H1 (cell line): ENCODE results near the gene BHLHE23. TPM values are rescaled to one million over a fixed set of nuclear protein-coding genes. Genes with fewer than 3 reads are reported as not detected.

Source experiments
- CTCF ChIA-PET: fragments of 300-600 bp; sonication (Branson Sonifier 250); formaldehyde crosslinking; loops from one replicate; lab custom pipeline; 2021; ENCODE audit not compliant: partially characterized antibody; lab: Charles Lee
- POLR2A ChIA-PET: fragments of 300-600 bp; sonication (Branson Sonifier 250); formaldehyde crosslinking; loops from one replicate; lab custom pipeline; 2021; ENCODE audit warnings: inconsistent platforms; ENCODE audit not compliant: partially characterized antibody; lab: Charles Lee
- DNase-seq, 2 experiments: peaks; one replicate each; pipeline versions ENCODE4 v3.0.0 to v3.0.0-alpha.2; 2010 to 2022; ENCODE audit warnings: low spot score in 2 of 2, low read depth in 1 of 2, mixed read lengths in 1 of 2
- FAIRE-seq: peaks from 2 replicates; lab custom pipeline; 2011; peaks lifted over from hg19 to GRCh38; lab: Jason Lieb, UNC
- H2AFZ ChIP-seq: 2 replicates; pipeline ENCODE4 v1.8.1; 2012; ENCODE audit warnings: low read length, inconsistent platforms
- H2AK5ac ChIP-seq: 2 replicates; pipeline ENCODE4 v1.6.1; 2013; ENCODE audit warnings: low read depth, low read length
- H2BK120ac ChIP-seq: replicated peaks from 2 replicates; pipeline ENCODE3; 2013; ENCODE audit warnings: low read depth, low read length, inconsistent platforms
- H2BK12ac ChIP-seq: 2 replicates; pipeline ENCODE4 v1.6.1; 2013; ENCODE audit warnings: low read depth, low read length
- H2BK15ac ChIP-seq: 2 replicates; pipeline ENCODE4 v1.6.1; 2013; ENCODE audit warnings: low read length
- H2BK20ac ChIP-seq: 2 replicates; pipeline ENCODE4 v1.6.1; 2013; ENCODE audit warnings: low read length
- H2BK5ac ChIP-seq: 2 replicates; pipeline ENCODE4 v1.6.1; 2013; ENCODE audit warnings: low read depth, low read length
- H3K14ac ChIP-seq: 2 replicates; pipeline ENCODE4 v1.6.1; 2013; ENCODE audit warnings: inconsistent platforms; ENCODE audit not compliant: insufficient read length
- H3K18ac ChIP-seq: 2 replicates; pipeline ENCODE4 v1.6.1; 2013; ENCODE audit warnings: low read length; ENCODE audit errors: extremely low read depth
- H3K23ac ChIP-seq: 2 replicates; pipeline ENCODE4 v1.6.1; 2013; ENCODE audit warnings: inconsistent platforms; ENCODE audit not compliant: insufficient read length
- H3K23me2 ChIP-seq: 2 replicates; pipeline ENCODE4 v1.6.1; 2013; ENCODE audit warnings: low read depth, low read length
- H3K27ac ChIP-seq: 2 replicates; pipeline ENCODE4 v1.6.1; 2011; ENCODE audit warnings: low read depth, low read length, inconsistent platforms
- H3K27me3 ChIP-seq, 4 experiments: replicated peaks in 1 of 4; 1 replicate in 1 of 4; 2 replicates in 3 of 4; pipeline versions ENCODE4 v1.6.1 to v1.8.1; 2011 to 2013; ENCODE audit warnings: low read length in 3 of 4, mild to moderate bottlenecking in 3 of 4, inconsistent platforms in 2 of 4, mixed read lengths in 2 of 4, moderate library complexity in 1 of 4; ENCODE audit not compliant: control insufficient read depth in 3 of 4, insufficient read depth in 3 of 4; ENCODE audit errors: extremely low read depth in 1 of 4
- H3K36me3 ChIP-seq, 4 experiments: 2 replicates each; pipeline versions ENCODE4 v1.6.1 to v1.8.1; 2011 to 2013; ENCODE audit warnings: mild to moderate bottlenecking in 4 of 4, low read length in 3 of 4, moderate library complexity in 2 of 4, control low read depth in 1 of 4, inconsistent platforms in 1 of 4; ENCODE audit not compliant: insufficient read depth in 4 of 4, control insufficient read depth in 2 of 4
- H3K4ac ChIP-seq: replicated peaks from 2 replicates; pipeline ENCODE3; 2013; ENCODE audit warnings: low read length, low read depth, mixed read lengths, inconsistent platforms; ENCODE audit not compliant: insufficient read length
- H3K4me1 ChIP-seq, 4 experiments: replicated peaks in 1 of 4; 1 replicate in 1 of 4; 2 replicates in 3 of 4; pipeline versions ENCODE4 v1.6.1 to v1.8.1; 2011 to 2013; ENCODE audit warnings: low read length in 3 of 4, inconsistent platforms in 2 of 4, mixed read lengths in 1 of 4; ENCODE audit not compliant: insufficient read depth in 4 of 4, control insufficient read depth in 3 of 4
- H3K4me2 ChIP-seq, 2 experiments: 2 replicates each; pipeline versions ENCODE4 v1.6.1 to v1.8.1; 2011 to 2013; ENCODE audit warnings: low read depth in 2 of 2, low read length in 2 of 2, control low read depth in 1 of 2, inconsistent platforms in 1 of 2, mild to moderate bottlenecking in 1 of 2; ENCODE audit not compliant: insufficient read depth in 1 of 2
- H3K4me3 ChIP-seq, 4 experiments: fragments of 200-600, 300-600 bp in 1 of 4; sonication (generic), shearing (Covaris generic), sonication (Bioruptor Twin) in 1 of 4; 2 replicates each; pipeline versions ENCODE4 v1.5.1 to v1.8.1; 2011 to 2016; ENCODE audit warnings: low read length in 4 of 4, low read depth in 3 of 4, control low read depth in 2 of 4, inconsistent platforms in 2 of 4, mild to moderate bottlenecking in 2 of 4, mixed read lengths in 1 of 4, moderate library complexity in 1 of 4; ENCODE audit not compliant: insufficient read depth in 2 of 4; ENCODE audit errors: extremely low read depth in 1 of 4
- H3K56ac ChIP-seq: replicated peaks from 2 replicates; pipeline ENCODE3; 2013; ENCODE audit warnings: low read depth, mild to moderate bottlenecking, mixed read lengths, low read length, inconsistent platforms; ENCODE audit not compliant: insufficient read length
- H3K79me1 ChIP-seq: 2 replicates; pipeline ENCODE4 v1.6.1; 2013; ENCODE audit warnings: low read depth, low read length, control low read depth
- H3K79me2 ChIP-seq, 2 experiments: 2 replicates each; pipeline versions ENCODE4 v1.6.1 to v1.8.1; 2012 to 2013; ENCODE audit warnings: low read length in 2 of 2, mild to moderate bottlenecking in 2 of 2, inconsistent platforms in 1 of 2; ENCODE audit not compliant: insufficient read depth in 2 of 2, control insufficient read depth in 1 of 2
- H3K9ac ChIP-seq, 4 experiments: replicated peaks in 1 of 4; 1 replicate in 1 of 4; 2 replicates in 3 of 4; pipeline versions ENCODE4 v1.6.1 to v1.8.1; 2011 to 2013; ENCODE audit warnings: low read depth in 3 of 4, low read length in 3 of 4, control low read depth in 2 of 4, mild to moderate bottlenecking in 2 of 4, moderate library complexity in 2 of 4, inconsistent platforms in 1 of 4; ENCODE audit errors: extremely low read depth in 1 of 4
- H3K9me3 ChIP-seq, 2 experiments: 2 replicates each; pipeline versions ENCODE4 v1.6.1 to v1.8.1; 2012 to 2013; ENCODE audit warnings: mild to moderate bottlenecking in 2 of 2, moderate library complexity in 2 of 2, control low read depth in 1 of 2, inconsistent platforms in 1 of 2, low read depth in 1 of 2, low read length in 1 of 2, mixed read lengths in 1 of 2; ENCODE audit not compliant: insufficient read depth in 2 of 2
- H4K20me1 ChIP-seq, 2 experiments: replicated peaks in 1 of 2; 2 replicates each; pipeline versions ENCODE3 to v1.8.1; 2011 to 2013; ENCODE audit warnings: inconsistent platforms in 2 of 2, low read length in 2 of 2, mild to moderate bottlenecking in 1 of 2; ENCODE audit not compliant: insufficient read depth in 2 of 2, control insufficient read depth in 1 of 2
- H4K5ac ChIP-seq: 2 replicates; pipeline ENCODE4 v1.6.1; 2013; ENCODE audit warnings: low read length, low read depth, mixed read lengths, inconsistent platforms; ENCODE audit not compliant: insufficient read length
- H4K8ac ChIP-seq: 2 replicates; pipeline ENCODE4 v1.8.0; 2013; ENCODE audit warnings: mild to moderate bottlenecking, moderate library complexity, low read length, inconsistent platforms; ENCODE audit not compliant: insufficient read depth; ENCODE audit errors: extremely low read depth
- H4K91ac ChIP-seq: replicated peaks from 2 replicates; pipeline ENCODE3; 2013; ENCODE audit warnings: low read length, mixed read lengths, inconsistent platforms; ENCODE audit not compliant: insufficient read length
- ATF3 ChIP-seq: IDR thresholded peaks from 2 replicates; pipeline ENCODE4 v1.6.1; 2011; ENCODE audit warnings: low read depth, mild to moderate bottlenecking, low read length; ENCODE audit not compliant: insufficient read depth
- BCL11A ChIP-seq, 2 experiments: IDR thresholded peaks; one replicate each; pipeline ENCODE4 v1.6.1; 2011; ENCODE audit warnings: low read depth in 2 of 2, low read length in 2 of 2, mild to moderate bottlenecking in 2 of 2
- CEBPB ChIP-seq: IDR thresholded peaks from 2 replicates; pipeline ENCODE4 v1.6.1; 2012; ENCODE audit warnings: low read depth, low read length
- CHD1 ChIP-seq: IDR thresholded peaks from 2 replicates; pipeline ENCODE4 v1.6.1; 2012; ENCODE audit warnings: low read depth, low read length, improper control_type of control experiment
- CTCF ChIP-seq, 3 experiments: IDR thresholded peaks; 1 replicate in 2 of 3; 2 replicates in 1 of 3; pipeline versions ENCODE4 v1.5.1 to v1.6.1; 2011; ENCODE audit warnings: low read length in 3 of 3, mild to moderate bottlenecking in 3 of 3, inconsistent platforms in 2 of 3, low read depth in 1 of 3, moderate library complexity in 1 of 3; ENCODE audit not compliant: insufficient read depth in 1 of 3; ENCODE audit errors: control extremely low read depth in 1 of 3
- KDM5A ChIP-seq: fragments of 200-600 bp; IDR thresholded peaks from 2 replicates; pipeline ENCODE4 v1.7.1; 2012; ENCODE audit warnings: mild to moderate bottlenecking, low read length, inconsistent platforms, mixed read lengths
- MAFK ChIP-seq: IDR thresholded peaks from 2 replicates; pipeline ENCODE4 v1.6.1; 2012; ENCODE audit warnings: low read depth, mild to moderate bottlenecking, improper control_type of control experiment, low read length
- POLR2AphosphoS5 ChIP-seq: IDR thresholded peaks from 2 replicates; pipeline ENCODE4 v1.6.1; 2011; ENCODE audit warnings: low read depth, low read length
- RXRA ChIP-seq: IDR thresholded peaks from 2 replicates; pipeline ENCODE4 v1.6.1; 2011; ENCODE audit warnings: low read depth, mild to moderate bottlenecking, low read length, moderate library complexity; ENCODE audit not compliant: insufficient read depth
- SP2 ChIP-seq: IDR thresholded peaks from 2 replicates; pipeline ENCODE4 v1.6.1; 2012; ENCODE audit warnings: mild to moderate bottlenecking, low read length, inconsistent platforms
- WGBS, 2 experiments: shearing (Covaris generic) in 1 of 2; methylation state at CpG; one replicate each; pipeline versions ENCODE4 v1.1.6 to v1.1.7; 2013 to 2015; ENCODE audit warnings: low lambda C conversion rate in 2 of 2, mixed read lengths in 2 of 2, inconsistent platforms in 1 of 2, low coverage in 1 of 2, missing lambda C conversion rate in 1 of 2; ENCODE audit not compliant: insufficient replicate concordance in 2 of 2, insufficient coverage in 1 of 2, insufficient read length in 1 of 2; ENCODE audit errors: extremely low coverage in 1 of 2, missing lambda C conversion rate in 1 of 2; 5-methylcytosine and 5-hydroxymethylcytosine counted together
- polyA plus RNA-seq, 7 experiments: library from polyadenylated mRNA; depleted of rRNA in 3 of 7; stranded (reverse) in 5 of 7; unstranded in 2 of 7; fragments of >200 nt in 5 of 7; fragments of 200-250 nt in 2 of 7; gene quantifications; 1 replicate in 5 of 7; 2 replicates in 1 of 7; 4 replicates in 1 of 7; pipeline versions ENCODE4 v1.2.1 to v1.2.3, GENCODE V29; 2011 to 2013; ENCODE audit warnings: missing spikeins in 2 of 7, mixed read lengths in 2 of 7
- total RNA-seq: library from RNA; stranded (reverse); fragmentation: NEBNext Ultra II Directional; extraction: Animal tissue kit (Norgen Biotek cat#: 25700); gene quantifications from 2 replicates; pipeline ENCODE4 v1.2.1, GENCODE V29; 2021

Gene BHLHE23
- total and polyA plus RNA-seq, 2 of the 8 experiments (the other 6 are each of a cell fraction or from before 2014, with no cell fraction given): 0.47 TPM; not detected in 1

- no peak overlapping the region for H2BK12ac ChIP-seq
- DNase-seq (no peak), FAIRE-seq (no peak)
- H2AK5ac ChIP-seq: no peak overlapping the region
- H3K79me1 ChIP-seq: no peaks in the 10 kb centered on the region; the same call in 1 of the 2 replicates
- H4K91ac ChIP-seq: no peak overlapping the region
- H3K27ac ChIP-seq: no peak overlapping the region
- no peak overlapping the region for H3K23ac ChIP-seq
- no peak overlapping the region for H2BK20ac ChIP-seq
- H3K4me1 ChIP-seq: peaks cover 0 to 13% (median 7%) of the 10 kb centered on the region in 4 experiments; a peak in 5 of 7 replicates
- no peak overlapping the region for H3K9ac ChIP-seq
- no peak overlapping the region for H3K56ac ChIP-seq
- H3K23me2 ChIP-seq: no peaks in the 10 kb centered on the region
- no peak overlapping the region for H3K18ac ChIP-seq
- no peak overlapping the region for H4K5ac ChIP-seq
- no peak overlapping the region for H2AFZ ChIP-seq
- peaks cover 0 to 5% of the 10 kb centered on the region in 2 experiments for H4K20me1 ChIP-seq
- WGBS, 2 experiments: 80% methylated on average over 19 of the region's 19 CpGs; no CpG with 5 or more reads in 1 of the 2 experiments
- no peak overlapping the region for H3K4ac ChIP-seq
- H3K4me2 ChIP-seq: no peak overlapping the region
- H3K4me3 ChIP-seq: no peak overlapping the region
- H2BK15ac ChIP-seq: no peak overlapping the region
- no peak overlapping the region; the same call in 1 of the 2 replicates for H4K8ac ChIP-seq
- H2BK120ac ChIP-seq: no peak overlapping the region
- POLR2A ChIA-PET: interaction anchor here (0.9 to 2.7 kb wide), 2 partner anchors 9 to 10 kb away, joined by 3 to 9 read pairs; no protein-coding TSS in a partner anchor
- CTCF ChIA-PET: interaction anchor here (1.5 to 4.0 kb wide), 6 partner anchors 9 to 93 kb away, joined by 3 to 22 read pairs (median 9); no protein-coding TSS in a partner anchor
- H2BK5ac ChIP-seq: no peak overlapping the region
- H3K27me3 ChIP-seq: peaks cover 0 to 5% (median 2%) of the 10 kb centered on the region in 4 experiments; a peak in 3 of 7 replicates
- H3K79me2 ChIP-seq: no peaks in the 10 kb centered on the region
- H3K9me3 ChIP-seq: no peaks in the 10 kb centered on the region
- H3K14ac ChIP-seq: no peak overlapping the region
- no peaks in the 10 kb centered on the region for H3K36me3 ChIP-seq
- no peak for TF ChIP-seq CEBPB
- no peak for TF ChIP-seq POLR2AphosphoS5
- TF ChIP-seq CHD1: no peak
- TF ChIP-seq KDM5A: no peak
- TF ChIP-seq RXRA: no peak
- TF ChIP-seq CTCF (IDR thresholded peaks at IDR 0.05; ENCODE audit: control extremely low read depth in 1 of 3, insufficient read depth in 1 of 3, low read depth in 1 of 3, low read length in 3 of 3): no peak
- no peak for TF ChIP-seq MAFK
- TF ChIP-seq ATF3: no peak
- TF ChIP-seq SP2: no peak
- no peak for TF ChIP-seq BCL11A (IDR thresholded peaks at IDR 0.05; ENCODE audit: low read depth in 2 of 2, low read length in 2 of 2)
These were observed 11.9 kb downstream of the BHLHE23 start for GRCh38 chr20:62994869-62995281.
